CD14-positive monocyte (primary cell): ENCODE measurements around the gene FADS2. TPM values are rescaled to one million over a fixed set of nuclear protein-coding genes. Genes with fewer than 3 reads are reported as not detected.

Experiments
- DNase-seq, 3 donors: peaks; one replicate each; pipeline ENCODE4 v3.0.0-alpha.2; 2011 to 2022
- H2AFZ ChIP-seq: 2 replicates; pipeline ENCODE4 v1.6.0; 2012; ENCODE audit warnings: mild to moderate bottlenecking, low read depth, low read length, inconsistent platforms; ENCODE audit not compliant: insufficient read depth, poor library complexity, severe bottlenecking
- H3K27ac ChIP-seq, 2 donors: 1 replicate in 1 of 2; 2 replicates in 1 of 2; pipeline ENCODE4 v1.5.1; 2012 to 2013; ENCODE audit warnings: low read length in 2 of 2, control low read depth in 1 of 2, inconsistent platforms in 1 of 2, low read depth in 1 of 2, mild to moderate bottlenecking in 1 of 2
- H3K27me3 ChIP-seq, 2 donors: one replicate each; pipeline versions ENCODE4 v1.6.0 to v1.6.1; 2011 to 2013; ENCODE audit warnings: low read length in 2 of 2; ENCODE audit not compliant: control insufficient read depth in 2 of 2, insufficient read depth in 2 of 2
- H3K36me3 ChIP-seq, 2 donors: replicated peaks in 1 of 2; 1 replicate in 1 of 2; 2 replicates in 1 of 2; pipeline versions ENCODE4 v1.5.1 to v1.6.1; 2012 to 2013; ENCODE audit warnings: low read length in 2 of 2, control low read depth in 1 of 2, inconsistent platforms in 1 of 2, mild to moderate bottlenecking in 1 of 2; ENCODE audit not compliant: insufficient read depth in 2 of 2, control insufficient read depth in 1 of 2
- H3K4me1 ChIP-seq, 2 donors: 1 replicate in 1 of 2; 2 replicates in 1 of 2; pipeline versions ENCODE4 v1.5.1 to v1.6.1; 2012 to 2013; ENCODE audit warnings: low read length in 2 of 2, control low read depth in 1 of 2, inconsistent platforms in 1 of 2, mild to moderate bottlenecking in 1 of 2, moderate library complexity in 1 of 2; ENCODE audit not compliant: insufficient read depth in 2 of 2, control insufficient read depth in 1 of 2
- H3K4me2 ChIP-seq: replicated peaks from 2 replicates; pipeline ENCODE3; 2012; ENCODE audit warnings: low read length, moderate library complexity, mild to moderate bottlenecking; ENCODE audit not compliant: poor library complexity, severe bottlenecking; ENCODE audit errors: extremely low read depth
- H3K4me3 ChIP-seq, 3 experiments: fragments of 200-600 bp in 1 of 3; sonication (generic) in 1 of 3; replicated peaks in 1 of 3; 1 replicate in 2 of 3; 2 replicates in 1 of 3; pipeline ENCODE4 v1.5.1; 2011 to 2013; ENCODE audit warnings: low read length in 3 of 3, mild to moderate bottlenecking in 3 of 3, control low read depth in 2 of 3, low read depth in 2 of 3, inconsistent platforms in 1 of 3, moderate library complexity in 1 of 3
- H3K79me2 ChIP-seq: 2 replicates; pipeline ENCODE4 v1.6.0; 2012; ENCODE audit warnings: mild to moderate bottlenecking, control low read depth, inconsistent platforms, low read length, moderate library complexity; ENCODE audit not compliant: insufficient read depth
- H3K9ac ChIP-seq: 2 replicates; pipeline ENCODE4 v1.6.0; 2017; ENCODE audit warnings: low read length, mild to moderate bottlenecking; ENCODE audit not compliant: insufficient read depth, poor library complexity, severe bottlenecking
- H3K9me3 ChIP-seq, 2 donors: replicated peaks in 1 of 2; 1 replicate in 1 of 2; 2 replicates in 1 of 2; pipeline versions ENCODE4 v1.5.1 to v1.6.1; 2012 to 2013; ENCODE audit warnings: low read length in 2 of 2, control low read depth in 1 of 2; ENCODE audit not compliant: control insufficient read depth in 1 of 2, insufficient read depth in 1 of 2
- H4K20me1 ChIP-seq: 2 replicates; pipeline ENCODE4 v1.6.0; 2012; ENCODE audit warnings: mild to moderate bottlenecking, low read length, control low read depth, moderate library complexity; ENCODE audit not compliant: insufficient read depth
- H3K27ac Mint-ChIP-seq, 7 donors: one replicate each; pipeline ENCODE4 v1.8.0; 2020; ENCODE audit warnings: mild to moderate bottlenecking in 7 of 7, mixed read lengths in 7 of 7, moderate library complexity in 6 of 7, inconsistent platforms in 2 of 7
- H3K27me3 Mint-ChIP-seq, 3 donors: one replicate each; pipeline ENCODE4 v1.8.0; 2021 to 2022; ENCODE audit warnings: low read depth in 3 of 3, mild to moderate bottlenecking in 3 of 3, mixed read lengths in 3 of 3, moderate library complexity in 3 of 3, inconsistent platforms in 1 of 3
- H3K36me3 Mint-ChIP-seq, 2 donors: one replicate each; pipeline ENCODE4 v1.8.0; 2020; ENCODE audit warnings: mixed read lengths in 2 of 2, inconsistent platforms in 1 of 2, mild to moderate bottlenecking in 1 of 2
- H3K4me1 Mint-ChIP-seq: one replicate; pipeline ENCODE4 v1.8.0; 2020; ENCODE audit warnings: mild to moderate bottlenecking, mixed read lengths
- H3K4me3 Mint-ChIP-seq, 2 donors: one replicate each; pipeline ENCODE4 v1.8.0; 2020; ENCODE audit warnings: mild to moderate bottlenecking in 2 of 2, mixed read lengths in 2 of 2, moderate library complexity in 1 of 2
- H3K9me3 Mint-ChIP-seq, 7 donors: one replicate each; pipeline ENCODE4 v1.8.0; 2020 to 2022; ENCODE audit warnings: mixed read lengths in 7 of 7, mild to moderate bottlenecking in 6 of 7, moderate library complexity in 6 of 7, inconsistent platforms in 2 of 7
- CTCF ChIP-seq: fragments of 200-600 bp; IDR thresholded peaks from one replicate; pipeline ENCODE4 v1.8.0; 2022; ENCODE audit warnings: antibody characterized with exemption, mild to moderate bottlenecking
- WGBS: methylation state at CpG from one replicate; pipeline ENCODE4 v1.1.5; 2013; ENCODE audit warnings: missing lambda C conversion rate; ENCODE audit not compliant: insufficient coverage; 5-methylcytosine and 5-hydroxymethylcytosine counted together
- intact Hi-C, 2 donors: fragments of 100-400 bp; cut with micrococcal nuclease; formaldehyde crosslinking; loops; one replicate each; pipeline versions ENCODE4 v1.15.0 to v1.15.1; 2023
- polyA plus RNA-seq, 3 donors: library from polyadenylated mRNA; depleted of rRNA in 1 of 3; unstranded in 2 of 3; stranded (reverse) in 1 of 3; fragments of 300-500 nt in 2 of 3; fragments of >200 nt in 1 of 3; fragmentation: Illumina TruSeq in 2 of 3; gene quantifications; 1 replicate in 2 of 3; 2 replicates in 1 of 3; pipeline ENCODE4 v1.2.3, GENCODE V29; 2012 to 2021

Gene FADS2
- polyA plus RNA-seq, 3 donors = 5.1 to 19.9 (median 6.4) TPM

- H3K9ac ChIP-seq = no peak overlapping the region
- no peaks in the 10 kb centered on the region for H3K9me3 ChIP-seq
- H2AFZ ChIP-seq = no peak overlapping the region
- Mint-ChIP-seq H3K4me3 (no peak overlapping the region), H3K9me3 (peaks cover 0 to 5% (median 1%) of the 10 kb centered on the region in 7 donors), H3K27ac (no peak overlapping the region), H3K27me3 (peaks cover 5 to 18% (median 8%) of the 10 kb centered on the region in 3 donors), H3K36me3 (no peaks in the 10 kb centered on the region), H3K4me1 (peaks cover 5% of the 10 kb centered on the region)
- H3K4me3 ChIP-seq = no peak overlapping the region
- intact Hi-C loops = no loop called here
- H3K4me1 ChIP-seq = peaks cover 0 to 7% of the 10 kb centered on the region in 2 donors
- no peaks in the 10 kb centered on the region for H3K79me2 ChIP-seq
- peaks cover 0 to 10% of the 10 kb centered on the region in 2 donors for H3K27me3 ChIP-seq
- no peak for DNase-seq
- no peak for TF ChIP-seq CTCF
- H3K4me2 ChIP-seq = no peak overlapping the region
- 97% methylated on average over 11 of the region's 13 CpGs for WGBS
- no peaks in the 10 kb centered on the region for H4K20me1 ChIP-seq
- H3K27ac ChIP-seq = no peak overlapping the region
- H3K36me3 ChIP-seq = no peaks in the 10 kb centered on the region
Observed at GRCh38 chr11:61905067-61905696, 77.1 kb downstream of the FADS2 start.

GRCh38 chr11:61905801-61906521 lies 77.9 kb downstream of the FADS2 start:
- H3K27me3 ChIP-seq = peaks cover 0 to 10% of the 10 kb centered on the region in 2 donors
- H3K4me3 Mint-ChIP-seq = no peak overlapping the region
- peaks cover 5 to 18% (median 8%) of the 10 kb centered on the region in 3 donors for H3K27me3 Mint-ChIP-seq
- no peak overlapping the region for H3K4me2 ChIP-seq
- H3K27ac Mint-ChIP-seq = no peak overlapping the region
- H3K9ac ChIP-seq = no peak overlapping the region
- H3K36me3 Mint-ChIP-seq = no peaks in the 10 kb centered on the region
- peaks cover 0 to 5% (median 1%) of the 10 kb centered on the region in 7 donors for H3K9me3 Mint-ChIP-seq
- 100% methylated on average over 7 of the region's 14 CpGs for WGBS
- intact Hi-C loops = no loop called here
- H3K4me1 Mint-ChIP-seq = peaks cover 5% of the 10 kb centered on the region
- DNase-seq = no peak
- TF ChIP-seq CTCF = no peak
- no peak overlapping the region for H3K27ac ChIP-seq
- H2AFZ ChIP-seq = no peak overlapping the region
- peaks cover 2 to 10% of the 10 kb centered on the region in 2 donors for H3K4me1 ChIP-seq
- H3K9me3 ChIP-seq = no peaks in the 10 kb centered on the region
- no peaks in the 10 kb centered on the region for H4K20me1 ChIP-seq
- no peaks in the 10 kb centered on the region for H3K79me2 ChIP-seq
- no peak overlapping the region for H3K4me3 ChIP-seq
- H3K36me3 ChIP-seq = no peaks in the 10 kb centered on the region
